B cell (primary cell): ENCODE measurements around the gene NUPR1. TPM values are rescaled to one million over a fixed set of nuclear protein-coding genes. Genes with fewer than 3 reads are reported as not detected.

ENCODE experiments used
- ATAC-seq: fragments of 200-7000 bp; cut with Tn5 transposase; one replicate; pipeline ENCODE4 v1.10.0; 2021; ENCODE audit warnings: low read depth, mild to moderate bottlenecking, moderate number of reproducible peaks, moderate library complexity
- CTCF ChIA-PET: fragments of 350-600 bp; sonication (Branson Sonifier 250); formaldehyde crosslinking; loops from one replicate; lab custom pipeline; 2021; ENCODE audit warnings: antibody characterized with exemption, inconsistent platforms; lab: Charles Lee
- POLR2A ChIA-PET: fragments of 350-600 bp; sonication (Branson Sonifier 250); formaldehyde crosslinking; loops from one replicate; lab custom pipeline; 2021; ENCODE audit warnings: antibody characterized with exemption; lab: Charles Lee
- DNase-seq: peaks from one replicate; pipeline ENCODE4 v3.0.0; 2013
- H2AFZ ChIP-seq: 2 replicates; pipeline ENCODE4 v1.6.1; 2012; ENCODE audit warnings: mild to moderate bottlenecking, low read depth, low read length; ENCODE audit not compliant: insufficient read depth, poor library complexity, severe bottlenecking
- H3K27ac ChIP-seq, 2 donors: 1 replicate in 1 of 2; 2 replicates in 1 of 2; pipeline ENCODE4 v1.5.1; 2012 to 2013; ENCODE audit warnings: low read length in 2 of 2, mild to moderate bottlenecking in 2 of 2, moderate library complexity in 1 of 2
- H3K27me3 ChIP-seq, 4 experiments: fragments of 200-600 bp in 1 of 4; sonication (generic) in 1 of 4; replicated peaks in 1 of 4; 1 replicate in 2 of 4; 2 replicates in 2 of 4; pipeline versions ENCODE4 v1.6.1 to v1.7.0; 2013 to 2016; ENCODE audit warnings: low read length in 3 of 4, mild to moderate bottlenecking in 2 of 4, mixed read lengths in 1 of 4, moderate library complexity in 1 of 4; ENCODE audit not compliant: insufficient read depth in 4 of 4, control insufficient read depth in 3 of 4; ENCODE audit errors: control extremely low read depth in 1 of 4
- H3K36me3 ChIP-seq, 2 experiments: replicated peaks in 1 of 2; 1 replicate in 1 of 2; 2 replicates in 1 of 2; pipeline versions ENCODE4 v1.6.1 to v1.7.1; 2013; ENCODE audit warnings: low read length in 1 of 2; ENCODE audit not compliant: insufficient read depth in 2 of 2, control insufficient read depth in 1 of 2; ENCODE audit errors: control extremely low read depth in 1 of 2, extremely low read depth in 1 of 2
- H3K4me1 ChIP-seq, 2 donors: fragments of 200-600 bp in 1 of 2; sonication (generic) in 1 of 2; 1 replicate in 1 of 2; 2 replicates in 1 of 2; pipeline versions ENCODE4 v1.5.1 to v1.6.1; 2013 to 2017; ENCODE audit warnings: low read length in 2 of 2; ENCODE audit not compliant: control insufficient read depth in 2 of 2, insufficient read depth in 2 of 2
- H3K4me2 ChIP-seq: replicated peaks from 2 replicates; pipeline ENCODE3; 2012; ENCODE audit warnings: mild to moderate bottlenecking, low read depth, low read length; ENCODE audit not compliant: poor library complexity, severe bottlenecking
- H3K4me3 ChIP-seq, 5 experiments: fragments of 200-600 bp in 1 of 5; sonication (generic) in 1 of 5; 1 replicate in 3 of 5; 2 replicates in 2 of 5; pipeline versions ENCODE4 v1.5.1 to v1.7.0; 2011 to 2016; ENCODE audit warnings: low read length in 4 of 5, mild to moderate bottlenecking in 4 of 5, low read depth in 2 of 5, control low read depth in 1 of 5, moderate library complexity in 1 of 5; ENCODE audit not compliant: insufficient read depth in 1 of 5; ENCODE audit errors: control extremely low read depth in 1 of 5, extremely low read depth in 1 of 5
- H3K79me2 ChIP-seq: fragments of 200-600 bp; sonication (generic); one replicate; pipeline ENCODE4 v1.6.0; 2016; ENCODE audit warnings: low read length; ENCODE audit not compliant: control insufficient read depth, insufficient read depth
- H3K9ac ChIP-seq: fragments of 200-600 bp; sonication (generic); 2 replicates; pipeline ENCODE4 v1.6.1; 2017; ENCODE audit warnings: mild to moderate bottlenecking, low read length, moderate library complexity
- H3K9me3 ChIP-seq, 3 donors: one replicate each; pipeline versions ENCODE4 v1.6.1 to v1.7.1; 2013; ENCODE audit warnings: low read length in 2 of 3; ENCODE audit not compliant: control insufficient read depth in 2 of 3, insufficient read depth in 1 of 3; ENCODE audit errors: control extremely low read depth in 1 of 3
- H4K20me1 ChIP-seq: 2 replicates; pipeline ENCODE4 v1.6.0; 2012; ENCODE audit warnings: mild to moderate bottlenecking, low read length; ENCODE audit not compliant: insufficient read depth, control insufficient read depth, poor library complexity, severe bottlenecking
- H3K27ac Mint-ChIP-seq: one replicate; pipeline ENCODE4 v1.8.0; 2021; ENCODE audit warnings: mixed read lengths
- H3K27me3 Mint-ChIP-seq: one replicate; pipeline ENCODE4 v1.8.0; 2021; ENCODE audit warnings: mixed read lengths
- H3K4me1 Mint-ChIP-seq: one replicate; pipeline ENCODE4 v1.8.0; 2021; ENCODE audit warnings: mixed read lengths
- H3K4me3 Mint-ChIP-seq: one replicate; pipeline ENCODE4 v1.8.0; 2021; ENCODE audit warnings: mixed read lengths
- H3K9me3 Mint-ChIP-seq: one replicate; pipeline ENCODE4 v1.8.0; 2022; ENCODE audit warnings: mixed read lengths; ENCODE audit not compliant: insufficient read depth
- CTCF ChIP-seq: fragments of 200-600 bp; IDR thresholded peaks from one replicate; pipeline ENCODE4 v1.8.0; 2022; ENCODE audit warnings: antibody characterized with exemption, mild to moderate bottlenecking
- EZH2 ChIP-seq: IDR thresholded peaks from 2 replicates; pipeline ENCODE4 v1.6.1; 2012; ENCODE audit warnings: borderline replicate concordance, low read depth, mild to moderate bottlenecking, moderate library complexity, low read length; ENCODE audit not compliant: insufficient read depth, poor library complexity, severe bottlenecking
- WGBS: methylation state at CpG from one replicate; pipeline ENCODE4 v1.1.5; 2013; ENCODE audit warnings: missing lambda C conversion rate; ENCODE audit not compliant: insufficient coverage; 5-methylcytosine and 5-hydroxymethylcytosine counted together
- intact Hi-C: fragments of 100-400 bp; cut with micrococcal nuclease; formaldehyde crosslinking; loops from one replicate; pipeline ENCODE4 v1.10.0; 2022
- polyA plus RNA-seq: library from polyadenylated mRNA; depleted of rRNA; stranded (reverse); fragments of >200 nt; gene quantifications from 2 replicates; pipeline ENCODE4 v1.2.3, GENCODE V29; 2012
- total RNA-seq, 2 donors: library from RNA; stranded (reverse); fragments of 120-200 nt in 1 of 2; gene quantifications; 1 replicate in 1 of 2; 2 replicates in 1 of 2; pipeline versions ENCODE4 v1.2.3 to v1.2.4, GENCODE V29; 2013 to 2022

Gene NUPR1
- total and polyA plus RNA-seq, 2 donors (not counting 1 experiment from before 2014, with no cell fraction given) = not detected

GRCh38 chr16:28513484-28514181, 25.1 kb downstream of the NUPR1 start:
- H3K79me2 ChIP-seq = no peaks in the 10 kb centered on the region
- POLR2A ChIA-PET = interaction anchor here (0.6 kb wide), 1 partner anchor 1448 kb away, joined by 4 read pairs; the partner anchor contains the start of gene TMEM219
- H2AFZ ChIP-seq = no peak overlapping the region
- H3K36me3 ChIP-seq = no peaks in the 10 kb centered on the region
- H3K4me2 ChIP-seq = no peak overlapping the region
- DNase-seq = no peak
- Mint-ChIP-seq H3K4me1 (peaks cover 3% of the 10 kb centered on the region), H3K4me3 (no peak overlapping the region), H3K9me3 (no peaks in the 10 kb centered on the region), H3K27ac (no peak overlapping the region), H3K27me3 (peaks cover 3% of the 10 kb centered on the region)
- H4K20me1 ChIP-seq = no peaks in the 10 kb centered on the region
- no peak overlapping the region for H3K4me3 ChIP-seq
- no peak for TF ChIP-seq EZH2
- no peak for TF ChIP-seq CTCF
- WGBS = 97% methylated on average over 11 of the region's 12 CpGs
- no peaks in the 10 kb centered on the region for H3K27me3 ChIP-seq
- CTCF ChIA-PET = no interaction called here
- H3K9me3 ChIP-seq = no peaks in the 10 kb centered on the region
- intact Hi-C loops = no loop called here
- H3K4me1 ChIP-seq = peaks cover 0 to under 1% of the 10 kb centered on the region in 2 donors
- H3K27ac ChIP-seq = no peak overlapping the region
- ATAC-seq = no peak
- H3K9ac ChIP-seq = no peak overlapping the region
